Measurements from ENCODE around the gene C5AR1.
"Not testable (repeated sequence)": the region's sequence is repeated elsewhere in the genome, so short reads cannot be mapped to it uniquely, and the experiment has no call there.

Gene C5AR1

GRCh38 chr19:47309608-47310007 is at the start of gene C5AR1:
Gene C5AR1, plus strand, starts transcription at chr19:47309861. Its CDS starts 35 bp downstream, at chr19:47309896.
- no peak for DNase-seq (ENCODE audit: low read depth in 2 of 2)

- no peak for DNase-seq (ENCODE audit: low read depth in 2 of 2)
Observed at GRCh38 chr19:47260476-47260875, 49.2 kb upstream of the C5AR1 start.

- not testable (repeated sequence) for DNase-seq (ENCODE audit: low read depth in 2 of 2)
Observed at GRCh38 chr19:47261946-47262793, 47.5 kb upstream of the C5AR1 start.

GRCh38 chr19:47264629-47265028 is 45.0 kb upstream of the C5AR1 start:
- DNase-seq (ENCODE audit: low read depth in 2 of 2), result no peak

- DNase-seq (ENCODE audit: low read depth in 2 of 2), result no peak
Observed at GRCh38 chr19:47266401-47266941, 43.2 kb upstream of the C5AR1 start.

GRCh38 chr19:47267350-47267759 is 42.3 kb upstream of the C5AR1 start:
- no peak for DNase-seq (ENCODE audit: low read depth in 2 of 2)

GRCh38 chr19:47268028-47268427 is 41.6 kb upstream of the C5AR1 start:
- DNase-seq (ENCODE audit: low read depth in 2 of 2), result no peak

- DNase-seq (ENCODE audit: low read depth in 2 of 2), result no peak
Observed at GRCh38 chr19:47269596-47269995, 40.1 kb upstream of the C5AR1 start.

- DNase-seq (ENCODE audit: low read depth in 2 of 2), result no peak
Observed at GRCh38 chr19:47270408-47270807, 39.3 kb upstream of the C5AR1 start.

- DNase-seq (ENCODE audit: low read depth in 2 of 2), result no peak
Observed at GRCh38 chr19:47271949-47272348, 37.7 kb upstream of the C5AR1 start.

- peak in 1 of 2 donors; percentile 37 for DNase-seq (ENCODE audit: low read depth in 2 of 2)
Observed at GRCh38 chr19:47272448-47273312, 37.0 kb upstream of the C5AR1 start.

GRCh38 chr19:47273313-47274070 is 36.2 kb upstream of the C5AR1 start:
- DNase-seq (ENCODE audit: low read depth in 2 of 2), result peak; percentile 78 to 79

- peak; percentile 100 for DNase-seq (ENCODE audit: low read depth in 2 of 2)
Observed at GRCh38 chr19:47274071-47274890, 35.4 kb upstream of the C5AR1 start, which contains the start of gene INAFM1. Gene INAFM1, plus strand, starts transcription at chr19:47274885. Its CDS starts 35 bp downstream, at chr19:47274920.

- no peak for DNase-seq (ENCODE audit: low read depth in 2 of 2)
Observed at GRCh38 chr19:47274891-47275761, 34.5 kb upstream of the C5AR1 start.

- DNase-seq (ENCODE audit: low read depth in 2 of 2), result no peak
Observed at GRCh38 chr19:47275791-47276461, 33.7 kb upstream of the C5AR1 start.

- not testable (repeated sequence) for DNase-seq (ENCODE audit: low read depth in 2 of 2)
Observed at GRCh38 chr19:47276513-47276912, 33.1 kb upstream of the C5AR1 start.

- peak in 1 of 2 donors; percentile 35 for DNase-seq (ENCODE audit: low read depth in 2 of 2)
Observed at GRCh38 chr19:47280183-47280797, 29.4 kb upstream of the C5AR1 start.

- DNase-seq (ENCODE audit: low read depth in 2 of 2), result no peak
Observed at GRCh38 chr19:47283405-47284059, 26.1 kb upstream of the C5AR1 start.

All from stimulated activated CD4-positive, alpha-beta T cell treated with anti-CD3 and anti-CD28 coated beads, Interleukin-1b, Interleukin-23, amount 100 ng/mL, for 1 hour (primary cell).